ENCODE data around the gene COQ10A.
"Not testable (repeated sequence)": the region's sequence is repeated elsewhere in the genome, so short reads cannot be mapped to it uniquely, and the experiment has no call there.

COQ10A gene

DNA sequence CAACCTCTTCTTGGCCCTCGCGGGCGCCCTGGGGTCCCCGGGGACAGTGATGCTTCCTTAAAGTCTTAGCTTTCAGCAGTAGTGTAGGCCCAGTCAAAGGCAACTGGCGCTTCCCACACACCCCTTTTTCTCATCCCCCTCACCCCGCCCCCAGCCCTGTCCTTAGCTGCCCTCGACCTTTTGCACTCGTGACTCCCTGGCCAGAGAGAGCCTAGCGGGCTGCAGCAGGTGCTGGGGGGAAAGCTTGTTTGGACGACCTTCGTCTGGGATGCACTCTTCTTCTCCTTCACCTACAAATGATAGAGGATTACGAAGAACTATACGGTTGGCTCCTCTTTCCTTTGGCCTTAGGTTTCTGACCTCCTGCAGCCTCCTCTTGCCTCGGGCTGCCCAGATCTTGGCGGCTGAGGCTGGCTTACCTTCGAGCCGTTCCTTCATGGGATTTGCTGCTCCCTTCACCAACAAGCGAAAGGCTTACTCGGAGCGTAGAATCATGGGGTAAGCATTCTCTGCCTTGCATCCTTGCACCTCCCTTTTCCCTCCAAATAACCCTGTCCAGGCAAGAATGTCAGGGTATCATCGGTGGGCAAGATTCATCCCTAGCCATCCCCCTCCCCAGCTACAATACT is 815 bp downstream of the COQ10A start:
- no peak for DNase-seq (ENCODE audit: low spot score)
- TF ChIP-seq, protein P1, sequence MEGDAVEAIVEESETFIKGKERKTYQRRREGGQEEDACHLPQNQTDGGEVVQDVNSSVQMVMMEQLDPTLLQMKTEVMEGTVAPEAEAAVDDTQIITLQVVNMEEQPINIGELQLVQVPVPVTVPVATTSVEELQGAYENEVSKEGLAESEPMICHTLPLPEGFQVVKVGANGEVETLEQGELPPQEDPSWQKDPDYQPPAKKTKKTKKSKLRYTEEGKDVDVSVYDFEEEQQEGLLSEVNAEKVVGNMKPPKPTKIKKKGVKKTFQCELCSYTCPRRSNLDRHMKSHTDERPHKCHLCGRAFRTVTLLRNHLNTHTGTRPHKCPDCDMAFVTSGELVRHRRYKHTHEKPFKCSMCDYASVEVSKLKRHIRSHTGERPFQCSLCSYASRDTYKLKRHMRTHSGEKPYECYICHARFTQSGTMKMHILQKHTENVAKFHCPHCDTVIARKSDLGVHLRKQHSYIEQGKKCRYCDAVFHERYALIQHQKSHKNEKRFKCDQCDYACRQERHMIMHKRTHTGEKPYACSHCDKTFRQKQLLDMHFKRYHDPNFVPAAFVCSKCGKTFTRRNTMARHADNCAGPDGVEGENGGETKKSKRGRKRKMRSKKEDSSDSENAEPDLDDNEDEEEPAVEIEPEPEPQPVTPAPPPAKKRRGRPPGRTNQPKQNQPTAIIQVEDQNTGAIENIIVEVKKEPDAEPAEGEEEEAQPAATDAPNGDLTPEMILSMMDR (IDR thresholded peaks at IDR 0.05; ENCODE audit: extremely low read depth, missing control alignments): no peak

GRCh38 chr12:56271031-56271430 is 4.3 kb downstream of the COQ10A start:
- TF ChIP-seq, protein P1 (IDR thresholded peaks at IDR 0.05; ENCODE audit: extremely low read depth, missing control alignments): peak; percentile 25
- DNase-seq (ENCODE audit: low spot score): no peak

GRCh38 chr12:56272468-56272867 is 5.7 kb downstream of the COQ10A start:
- DNase-seq (ENCODE audit: low spot score): not testable (repeated sequence)

GRCh38 chr12:56274299-56274698 is 7.6 kb downstream of the COQ10A start:
- TF ChIP-seq, protein P1 (IDR thresholded peaks at IDR 0.05; ENCODE audit: extremely low read depth, missing control alignments): no peak
- DNase-seq (ENCODE audit: low spot score): no peak

- no peak for DNase-seq (ENCODE audit: low spot score)
- TF ChIP-seq, protein P1 (IDR thresholded peaks at IDR 0.05; ENCODE audit: extremely low read depth, missing control alignments): no peak
These were observed 12.2 kb downstream of the COQ10A start for GRCh38 chr12:56278905-56279304.

GRCh38 chr12:56280849-56281248 is 14.1 kb downstream of the COQ10A start:
- TF ChIP-seq, protein P1 (IDR thresholded peaks at IDR 0.05; ENCODE audit: extremely low read depth, missing control alignments): no peak
- no peak for DNase-seq (ENCODE audit: low spot score)

- DNase-seq (ENCODE audit: low spot score): no peak
- TF ChIP-seq, protein P1 (IDR thresholded peaks at IDR 0.05; ENCODE audit: extremely low read depth, missing control alignments): no peak
These were observed 15.3 kb downstream of the COQ10A start for GRCh38 chr12:56282030-56282429.

GRCh38 chr12:56282579-56282978 is 15.8 kb downstream of the COQ10A start:
- TF ChIP-seq, protein P1 (IDR thresholded peaks at IDR 0.05; ENCODE audit: extremely low read depth, missing control alignments): no peak
- DNase-seq (ENCODE audit: low spot score): no peak

GRCh38 chr12:56284263-56284662 is 17.5 kb downstream of the COQ10A start:
- not testable (repeated sequence) for DNase-seq (ENCODE audit: low spot score)
